Activated B cell treated with CpG ODN at 0.5 μM for 24 hours (primary cell): Measurements from ENCODE around the gene NKX6-2. TPM values are rescaled to one million over a fixed set of nuclear protein-coding genes. Genes with fewer than 3 reads are reported as not detected.

ENCODE experiments used
- ATAC-seq: fragments of 200-7000 bp; cut with Tn5 transposase; one replicate; pipeline ENCODE4 v1.10.0; 2021; ENCODE audit warnings: low read depth, mild to moderate bottlenecking, moderate library complexity
- CTCF ChIA-PET: fragments of 350-600 bp; sonication (Branson Sonifier 250); formaldehyde crosslinking; loops from one replicate; lab custom pipeline; 2021; ENCODE audit warnings: antibody characterized with exemption; lab: Charles Lee
- POLR2A ChIA-PET: fragments of 350-600 bp; sonication (Branson Sonifier 250); formaldehyde crosslinking; loops from one replicate; lab custom pipeline; 2021; ENCODE audit warnings: antibody characterized with exemption; lab: Charles Lee
- DNase-seq: peaks from one replicate; pipeline ENCODE4 v3.0.0; 2022
- H3K27ac Mint-ChIP-seq: one replicate; pipeline ENCODE4 v1.8.0; 2020; ENCODE audit warnings: mixed read lengths
- H3K27me3 Mint-ChIP-seq: one replicate; pipeline ENCODE4 v1.8.0; 2021; ENCODE audit warnings: mixed read lengths
- H3K36me3 Mint-ChIP-seq: one replicate; pipeline ENCODE4 v1.8.0; 2021; ENCODE audit warnings: low read depth, mixed read lengths
- H3K4me1 Mint-ChIP-seq: one replicate; pipeline ENCODE4 v1.8.0; 2021; ENCODE audit warnings: mixed read lengths
- H3K4me3 Mint-ChIP-seq: one replicate; pipeline ENCODE4 v1.8.0; 2020; ENCODE audit warnings: mild to moderate bottlenecking, mixed read lengths
- H3K9me3 Mint-ChIP-seq: one replicate; pipeline ENCODE4 v1.8.0; 2020; ENCODE audit warnings: mixed read lengths
- CTCF ChIP-seq: fragments of 200-600 bp; IDR thresholded peaks from one replicate; pipeline ENCODE4 v1.8.0; 2022; ENCODE audit warnings: antibody characterized with exemption, mild to moderate bottlenecking
- intact Hi-C: fragments of 100-400 bp; cut with micrococcal nuclease; formaldehyde crosslinking; loops from one replicate; pipeline ENCODE4 v1.15.1; 2024
- total RNA-seq: library from RNA; stranded (reverse); gene quantifications from 2 replicates; pipeline ENCODE4 v1.2.3, GENCODE V29; 2022

NKX6-2 gene
- total RNA-seq, 1 donor from 2014 or later: not detected

GRCh38 chr10:132770061-132771021, 15.6 kb downstream of the NKX6-2 start:
- ChIA-PET CTCF (no interaction called here), POLR2A (no interaction called here)
- H3K27ac Mint-ChIP-seq: no peak overlapping the region
- peaks cover 49% of the 10 kb centered on the region for H3K36me3 Mint-ChIP-seq
- no peaks in the 10 kb centered on the region for H3K9me3 Mint-ChIP-seq
- no peaks in the 10 kb centered on the region for H3K27me3 Mint-ChIP-seq
- TF ChIP-seq CTCF: no peak
- H3K4me3 Mint-ChIP-seq: no peak overlapping the region
- no peaks in the 10 kb centered on the region for H3K4me1 Mint-ChIP-seq
- intact Hi-C loops: no loop called here
- DNase-seq (no peak), ATAC-seq (no peak)

- ChIA-PET POLR2A (no interaction called here), CTCF (no interaction called here)
- intact Hi-C loops: no loop called here
- Mint-ChIP-seq H3K36me3 (peaks cover 54% of the 10 kb centered on the region), H3K4me1 (no peaks in the 10 kb centered on the region), H3K27me3 (no peaks in the 10 kb centered on the region), H3K27ac (no peak overlapping the region), H3K9me3 (no peaks in the 10 kb centered on the region), H3K4me3 (no peak overlapping the region)
- DNase-seq: no peak
- no peak for ATAC-seq
- TF ChIP-seq CTCF: no peak
Measured at GRCh38 chr10:132768346-132769248, 17.4 kb downstream of the NKX6-2 start.

GRCh38 chr10:132766291-132766690, 19.7 kb downstream of the NKX6-2 start:
- Mint-ChIP-seq H3K27me3 (no peaks in the 10 kb centered on the region), H3K4me1 (no peaks in the 10 kb centered on the region), H3K27ac (no peak overlapping the region), H3K9me3 (no peaks in the 10 kb centered on the region), H3K36me3 (peaks cover 49% of the 10 kb centered on the region), H3K4me3 (no peak overlapping the region)
- TF ChIP-seq CTCF: no peak
- ChIA-PET CTCF (no interaction called here), POLR2A (no interaction called here)
- DNase-seq (no peak), ATAC-seq (no peak)
- intact Hi-C loops: no loop called here

GRCh38 chr10:132765435-132765834, 20.5 kb downstream of the NKX6-2 start:
- Mint-ChIP-seq H3K27me3 (no peaks in the 10 kb centered on the region), H3K9me3 (no peaks in the 10 kb centered on the region), H3K4me1 (no peaks in the 10 kb centered on the region), H3K36me3 (peaks cover 50% of the 10 kb centered on the region), H3K4me3 (no peak overlapping the region), H3K27ac (no peak overlapping the region)
- no peak for TF ChIP-seq CTCF
- intact Hi-C loops: no loop called here
- POLR2A ChIA-PET: no interaction called here
- DNase-seq: no peak
- ATAC-seq: no peak
- CTCF ChIA-PET: no interaction called here

GRCh38 chr10:132764108-132764507, 21.8 kb downstream of the NKX6-2 start:
- intact Hi-C loops: no loop called here
- Mint-ChIP-seq H3K4me3 (no peak overlapping the region), H3K27me3 (no peaks in the 10 kb centered on the region), H3K36me3 (peaks cover 50% of the 10 kb centered on the region), H3K9me3 (no peaks in the 10 kb centered on the region), H3K4me1 (no peaks in the 10 kb centered on the region), H3K27ac (no peak overlapping the region)
- ChIA-PET POLR2A (no interaction called here), CTCF (no interaction called here)
- TF ChIP-seq CTCF: no peak
- DNase-seq: no peak
- no peak for ATAC-seq
